Lower leg skin (tissue), 3 donors: Measurements from ENCODE around the gene SOX5.

ENCODE experiments used
- POLR2A ChIP-seq, 2 donors: fragments of 450-650 bp; IDR thresholded peaks; one replicate each; pipeline ENCODE4 v1.6.1; 2016 to 2017; ENCODE audit warnings: antibody characterized with exemption in 2 of 2, mild to moderate bottlenecking in 1 of 2, moderate library complexity in 1 of 2
- TF ChIP-seq, protein P1 (sequence below), 3 donors: fragments of 450-650 bp; IDR thresholded peaks; one replicate each; pipeline ENCODE4 v1.5.1; 2016; ENCODE audit warnings: antibody characterized with exemption in 3 of 3, mild to moderate bottlenecking in 3 of 3, moderate library complexity in 2 of 3

- TF ChIP-seq, protein P1, sequence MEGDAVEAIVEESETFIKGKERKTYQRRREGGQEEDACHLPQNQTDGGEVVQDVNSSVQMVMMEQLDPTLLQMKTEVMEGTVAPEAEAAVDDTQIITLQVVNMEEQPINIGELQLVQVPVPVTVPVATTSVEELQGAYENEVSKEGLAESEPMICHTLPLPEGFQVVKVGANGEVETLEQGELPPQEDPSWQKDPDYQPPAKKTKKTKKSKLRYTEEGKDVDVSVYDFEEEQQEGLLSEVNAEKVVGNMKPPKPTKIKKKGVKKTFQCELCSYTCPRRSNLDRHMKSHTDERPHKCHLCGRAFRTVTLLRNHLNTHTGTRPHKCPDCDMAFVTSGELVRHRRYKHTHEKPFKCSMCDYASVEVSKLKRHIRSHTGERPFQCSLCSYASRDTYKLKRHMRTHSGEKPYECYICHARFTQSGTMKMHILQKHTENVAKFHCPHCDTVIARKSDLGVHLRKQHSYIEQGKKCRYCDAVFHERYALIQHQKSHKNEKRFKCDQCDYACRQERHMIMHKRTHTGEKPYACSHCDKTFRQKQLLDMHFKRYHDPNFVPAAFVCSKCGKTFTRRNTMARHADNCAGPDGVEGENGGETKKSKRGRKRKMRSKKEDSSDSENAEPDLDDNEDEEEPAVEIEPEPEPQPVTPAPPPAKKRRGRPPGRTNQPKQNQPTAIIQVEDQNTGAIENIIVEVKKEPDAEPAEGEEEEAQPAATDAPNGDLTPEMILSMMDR (IDR thresholded peaks at IDR 0.05), result no peak
- TF ChIP-seq POLR2A (IDR thresholded peaks at IDR 0.05), result no peak
These were observed 11.0 kb downstream of the SOX5 start for GRCh38 chr12:23938422-23938821.
